Measurements from ENCODE around the gene C16orf96. TPM values are rescaled to one million over a fixed set of nuclear protein-coding genes. Genes with fewer than 3 reads are reported as not detected.

Gene C16orf96
- total RNA-seq, 1 donor from 2014 or later: 0.11 TPM

GRCh38 chr16:4531811-4532210 is 24.3 kb upstream of the C16orf96 start:
- Histone ChIP-seq H3K9me3 (ENCODE audit: low read depth) (no peaks in the 10 kb centered on the region), H3K4me2 (no peak overlapping the region), H3K9ac (no peak overlapping the region), H2AFZ (replicated peaks) (no peak overlapping the region), H3K4me3 (no peak overlapping the region), H3K27ac (no peak overlapping the region), H3K27me3 (no peaks in the 10 kb centered on the region), H4K20me1 (ENCODE audit: low read depth) (peaks cover 44% of the 10 kb centered on the region), H3K79me2 (ENCODE audit: low read depth) (peaks cover 32% of the 10 kb centered on the region), H3K36me3 (no peaks in the 10 kb centered on the region), H3K4me1 (peaks cover 11% of the 10 kb centered on the region), H3F3A (ENCODE audit: low read depth) (peaks cover 10% of the 10 kb centered on the region)
- H3K36me3 Mint-ChIP-seq: peaks cover 38% of the 10 kb centered on the region
- H3K27me3 Mint-ChIP-seq (ENCODE audit: insufficient read depth, low read depth): no peaks in the 10 kb centered on the region
- H3K4me3 Mint-ChIP-seq: no peak overlapping the region
- TF ChIP-seq EZH2phosphoT487 (IDR thresholded peaks at IDR 0.05): no peak
- no peak for TF ChIP-seq EZH2 (IDR thresholded peaks at IDR 0.05)
- TF ChIP-seq CTCF (IDR thresholded peaks at IDR 0.05): no peak
- no peak for DNase-seq (ENCODE audit: low spot score)
- peaks cover 12% of the 10 kb centered on the region for H3K4me1 Mint-ChIP-seq
- H3K27ac Mint-ChIP-seq: no peak overlapping the region
- peaks cover 2% of the 10 kb centered on the region for H3K9me3 Mint-ChIP-seq

- Mint-ChIP-seq H3K27ac (no peak overlapping the region), H3K36me3 (peaks cover 43% of the 10 kb centered on the region)
- H3K27ac ChIP-seq: no peak overlapping the region
These were observed 23.9 kb upstream of the C16orf96 start for GRCh38 chr16:4532238-4532637.

GRCh38 chr16:4533490-4533889 is 22.6 kb upstream of the C16orf96 start:
- no peak overlapping the region for H3K4me3 ChIP-seq
- H3K9ac ChIP-seq: no peak overlapping the region
- Mint-ChIP-seq H3K4me3 (no peak overlapping the region), H3K27ac (peak overlapping the region; percentile 37), H3K9me3 (peaks cover 2% of the 10 kb centered on the region), H3K27me3 (ENCODE audit: insufficient read depth, low read depth) (peaks cover 2% of the 10 kb centered on the region), H3K4me1 (peaks cover 14% of the 10 kb centered on the region), H3K36me3 (peaks cover 38% of the 10 kb centered on the region)
- H3K4me1 ChIP-seq: peaks cover 15% of the 10 kb centered on the region
- no peaks in the 10 kb centered on the region for H3K9me3 ChIP-seq (ENCODE audit: low read depth)
- H4K20me1 ChIP-seq (ENCODE audit: low read depth): peaks cover 38% of the 10 kb centered on the region
- DNase-seq (ENCODE audit: low spot score): no peak
- peaks cover 40% of the 10 kb centered on the region for H3K79me2 ChIP-seq (ENCODE audit: low read depth)
- no peak overlapping the region for H3K27ac ChIP-seq
- no peak overlapping the region for H3K4me2 ChIP-seq
- no peaks in the 10 kb centered on the region for H3K27me3 ChIP-seq
- TF ChIP-seq EZH2phosphoT487 (IDR thresholded peaks at IDR 0.05) (no peak), EZH2 (IDR thresholded peaks at IDR 0.05) (no peak), CTCF (IDR thresholded peaks at IDR 0.05) (no peak)
- H2AFZ ChIP-seq (replicated peaks): no peak overlapping the region
- no peaks in the 10 kb centered on the region for H3K36me3 ChIP-seq
- peaks cover 10% of the 10 kb centered on the region for H3F3A ChIP-seq (ENCODE audit: low read depth)

More at GRCh38 chr16:4532238-4532637, 23.9 kb upstream of the C16orf96 start:
- H3K4me3 Mint-ChIP-seq: no peak overlapping the region
- H3K27me3 Mint-ChIP-seq (ENCODE audit: insufficient read depth, low read depth): peaks cover 2% of the 10 kb centered on the region
- TF ChIP-seq EZH2 (IDR thresholded peaks at IDR 0.05) (no peak), EZH2phosphoT487 (IDR thresholded peaks at IDR 0.05) (no peak), CTCF (IDR thresholded peaks at IDR 0.05) (no peak)
- H3K9me3 ChIP-seq (ENCODE audit: low read depth): no peaks in the 10 kb centered on the region
- no peak overlapping the region for H2AFZ ChIP-seq (replicated peaks)
- H3K27me3 ChIP-seq: no peaks in the 10 kb centered on the region
- peaks cover 44% of the 10 kb centered on the region for H4K20me1 ChIP-seq (ENCODE audit: low read depth)
- DNase-seq (ENCODE audit: low spot score): no peak
- peaks cover 14% of the 10 kb centered on the region for H3K4me1 ChIP-seq
- no peak overlapping the region for H3K9ac ChIP-seq
- H3K36me3 ChIP-seq: no peaks in the 10 kb centered on the region
- no peak overlapping the region for H3K4me3 ChIP-seq
- H3K9me3 Mint-ChIP-seq: peaks cover 2% of the 10 kb centered on the region
- H3K4me2 ChIP-seq: no peak overlapping the region
- H3K4me1 Mint-ChIP-seq: peaks cover 16% of the 10 kb centered on the region
- H3F3A ChIP-seq (ENCODE audit: low read depth): peaks cover 10% of the 10 kb centered on the region
- H3K79me2 ChIP-seq (ENCODE audit: low read depth): peaks cover 34% of the 10 kb centered on the region
